ENCODE measurements around the gene TSEN54. TPM values are rescaled to one million over a fixed set of nuclear protein-coding genes. Genes with fewer than 3 reads are reported as not detected.

TSEN54 gene
- total RNA-seq, 1 experiment from 2014 or later, result 44.5 TPM

DNA sequence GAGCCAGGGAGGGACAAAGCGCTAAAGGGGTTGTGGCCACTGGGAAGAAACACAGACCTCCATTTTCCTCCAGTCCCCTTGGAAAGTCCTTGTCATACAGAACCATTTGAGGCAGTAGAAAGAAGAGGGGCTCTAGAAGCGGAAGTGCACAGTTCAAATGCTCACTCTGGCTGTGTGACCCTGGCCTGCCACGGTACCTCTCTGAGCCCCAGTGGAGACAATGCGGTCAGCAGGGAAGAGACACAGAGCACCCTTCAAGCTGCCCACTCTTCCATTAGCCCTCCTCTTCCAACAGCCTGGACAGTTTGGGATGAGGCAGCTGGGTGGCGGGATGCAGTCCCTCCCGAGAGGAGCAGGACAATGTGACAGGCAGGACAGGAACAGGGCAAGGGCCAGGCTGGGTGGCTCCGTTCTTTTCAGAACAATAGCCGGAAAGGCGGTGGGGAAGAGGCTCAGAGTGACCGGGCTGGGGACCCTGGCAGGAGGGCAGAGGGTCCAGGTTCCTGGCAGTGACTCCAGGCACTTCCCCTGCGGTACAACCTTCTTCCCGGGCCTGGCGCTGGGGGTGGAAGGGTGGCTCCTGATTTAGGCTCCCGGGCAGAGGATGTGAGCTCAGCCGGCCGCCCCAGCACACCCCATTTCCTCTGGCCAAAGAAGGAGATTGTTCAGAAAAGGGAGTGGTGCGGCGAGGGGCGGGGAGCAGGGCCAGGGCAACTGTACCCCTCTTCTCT is 6.6 kb upstream of the TSEN54 start:
- Histone ChIP-seq H3K4me2 (ENCODE audit: insufficient read depth, insufficient read length, low read length) (no peak overlapping the region), H3K79me1 (ENCODE audit: insufficient read depth, low read depth, low read length, poor library complexity, severe bottlenecking) (no peaks in the 10 kb centered on the region), H3K14ac (ENCODE audit: insufficient read depth, low read length) (no peak overlapping the region), H3K4me1 (ENCODE audit: insufficient read depth, low read length) (no peaks in the 10 kb centered on the region), H3K4ac (ENCODE audit: low read depth, low read length) (no peak overlapping the region), H3K27ac (ENCODE audit: insufficient read length, low read depth, low read length) (no peak overlapping the region), H2BK20ac (ENCODE audit: low read depth, low read length, poor library complexity, severe bottlenecking) (no peak overlapping the region), H3K56ac (ENCODE audit: insufficient read length, low read depth, low read length) (no peak overlapping the region), H3K27me3 (ENCODE audit: insufficient read depth, low read length) (no peaks in the 10 kb centered on the region), H3K9ac (ENCODE audit: extremely low read depth, insufficient read length, low read length) (no peak overlapping the region), H2BK5ac (ENCODE audit: insufficient read length, low read length) (no peak overlapping the region), H4K20me1 (ENCODE audit: control insufficient read depth, insufficient read depth, insufficient read length) (no peaks in the 10 kb centered on the region), H3K23ac (ENCODE audit: insufficient read length, low read depth, low read length) (no peak overlapping the region), H2AK5ac (ENCODE audit: insufficient read length, low read length) (no peak overlapping the region), H4K8ac (replicated peaks; ENCODE audit: insufficient read length, low read depth, low read length) (no peak overlapping the region), H4K5ac (ENCODE audit: insufficient read length, low read depth, low read length) (no peak overlapping the region), H2BK120ac (ENCODE audit: low read depth, low read length, poor library complexity, severe bottlenecking) (no peak overlapping the region), H2AFZ (ENCODE audit: low read length) (no peak overlapping the region), H2BK12ac (ENCODE audit: insufficient read length, low read depth, low read length) (no peak overlapping the region), H3K18ac (ENCODE audit: insufficient read length, low read depth, low read length) (no peak overlapping the region), H3K79me2 (ENCODE audit: insufficient read depth, low read length) (no peaks in the 10 kb centered on the region; the same call in 1 of the 2 replicates), H4K91ac (ENCODE audit: insufficient read length, low read depth, low read length) (no peak overlapping the region), H3K23me2 (ENCODE audit: insufficient read length, low read depth, low read length, poor library complexity, severe bottlenecking) (peaks cover 4% of the 10 kb centered on the region), H3K9me3 (ENCODE audit: control insufficient read depth, low read depth, low read length) (no peaks in the 10 kb centered on the region), H3T11ph (ENCODE audit: low read length) (no peak overlapping the region), H2BK15ac (ENCODE audit: low read depth, low read length) (no peak overlapping the region)
- Mint-ChIP-seq H3K27ac (peak overlapping the region in 2 of 3 experiments; percentile 22 to 28; a peak in 3 of 7 replicates), H3K27me3 (ENCODE audit: low read depth) (no peaks in the 10 kb centered on the region), H3K4me1 (peaks cover 4 to 10% of the 10 kb centered on the region in 2 experiments; a peak in 3 of 4 replicates), H3K4me3 (no peak overlapping the region), H3K36me3 (ENCODE audit: insufficient read depth in 1 of 3, low read depth in 3 of 3) (peaks cover 4 to 48% (median 36%) of the 10 kb centered on the region in 3 experiments; a peak in 6 of 7 replicates), H3K9me3 (no peaks in the 10 kb centered on the region)
- no peak for DNase-seq
- no CpG with 5 or more reads among the region's 19 CpGs for WGBS (ENCODE audit: extremely low coverage, insufficient read length, low lambda C conversion rate)
- TF ChIP-seq, protein P1, sequence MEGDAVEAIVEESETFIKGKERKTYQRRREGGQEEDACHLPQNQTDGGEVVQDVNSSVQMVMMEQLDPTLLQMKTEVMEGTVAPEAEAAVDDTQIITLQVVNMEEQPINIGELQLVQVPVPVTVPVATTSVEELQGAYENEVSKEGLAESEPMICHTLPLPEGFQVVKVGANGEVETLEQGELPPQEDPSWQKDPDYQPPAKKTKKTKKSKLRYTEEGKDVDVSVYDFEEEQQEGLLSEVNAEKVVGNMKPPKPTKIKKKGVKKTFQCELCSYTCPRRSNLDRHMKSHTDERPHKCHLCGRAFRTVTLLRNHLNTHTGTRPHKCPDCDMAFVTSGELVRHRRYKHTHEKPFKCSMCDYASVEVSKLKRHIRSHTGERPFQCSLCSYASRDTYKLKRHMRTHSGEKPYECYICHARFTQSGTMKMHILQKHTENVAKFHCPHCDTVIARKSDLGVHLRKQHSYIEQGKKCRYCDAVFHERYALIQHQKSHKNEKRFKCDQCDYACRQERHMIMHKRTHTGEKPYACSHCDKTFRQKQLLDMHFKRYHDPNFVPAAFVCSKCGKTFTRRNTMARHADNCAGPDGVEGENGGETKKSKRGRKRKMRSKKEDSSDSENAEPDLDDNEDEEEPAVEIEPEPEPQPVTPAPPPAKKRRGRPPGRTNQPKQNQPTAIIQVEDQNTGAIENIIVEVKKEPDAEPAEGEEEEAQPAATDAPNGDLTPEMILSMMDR (conservative IDR thresholded peaks at IDR 0.05), result no peak

All from H9 (cell line).